Sigmoid colon (tissue), 4 donors: ENCODE data around the gene FAM8A1.
"Not testable (repeated sequence)": the region's sequence is repeated elsewhere in the genome, so short reads cannot be mapped to it uniquely, and the experiment has no call there.

ENCODE experiments used
- CTCF ChIP-seq, 4 experiments: fragments of 450-650 bp in 3 of 4; fragments of 200-600 bp in 1 of 4; IDR thresholded peaks; one replicate each; pipeline ENCODE4 v1.5.1; 2016 to 2019; ENCODE audit warnings: antibody characterized with exemption in 4 of 4, mild to moderate bottlenecking in 3 of 4, moderate library complexity in 2 of 4
- POLR2AphosphoS5 ChIP-seq, 4 donors: sonication (generic); formaldehyde crosslinking; IDR thresholded peaks; one replicate each; pipeline ENCODE4 v1.6.1; 2017; ENCODE audit warnings: antibody characterized with exemption in 4 of 4

GRCh38 chr6:17586623-17587022 lies 13.5 kb upstream of the FAM8A1 start:
- TF ChIP-seq CTCF, POLR2AphosphoS5 (IDR thresholded peaks at IDR 0.05): not testable (repeated sequence)
